T-cell (primary cell): ENCODE data around the gene NDUFB10. TPM values are rescaled to one million over a fixed set of nuclear protein-coding genes. Genes with fewer than 3 reads are reported as not detected.
A peak's percentile ranks its signal among the peaks of the same experiment; 100 is the strongest.

ENCODE experiments used
- ATAC-seq, 4 experiments: fragments of 200-7000 bp in 3 of 4; fragments of 150-1000 bp in 1 of 4; cut with Tn5 transposase; replicated peaks in 1 of 4; 1 replicate in 3 of 4; 2 replicates in 1 of 4; pipeline ENCODE4 v1.10.0; 2021; ENCODE audit warnings: moderate library complexity in 3 of 4, mild to moderate bottlenecking in 2 of 4, moderate number of reproducible peaks in 1 of 4
- CTCF ChIA-PET, 2 donors: fragments of 300-600 bp; sonication (Branson Sonifier 250); formaldehyde crosslinking; loops; one replicate each; lab custom pipeline; 2022; ENCODE audit warnings: antibody characterized with exemption in 2 of 2; lab: Charles Lee
- POLR2A ChIA-PET, 2 donors: fragments of 300-600 bp; sonication (Branson Sonifier 250); formaldehyde crosslinking; loops; one replicate each; lab custom pipeline; 2022; ENCODE audit warnings: antibody characterized with exemption in 2 of 2; lab: Charles Lee
- DNase-seq, 35 experiments: peaks; one replicate each; pipeline versions ENCODE4 v3.0.0 to v3.0.0-alpha.2; 2013 to 2023
- H3K27ac ChIP-seq: one replicate; pipeline ENCODE4 v1.5.1; 2013; ENCODE audit warnings: low read length
- H3K27me3 ChIP-seq, 2 experiments: replicated peaks in 1 of 2; 1 replicate in 1 of 2; 2 replicates in 1 of 2; pipeline versions ENCODE4 v1.6.1 to v1.7.0; 2013; ENCODE audit warnings: low read length in 1 of 2, mixed read lengths in 1 of 2; ENCODE audit not compliant: control insufficient read depth in 2 of 2, insufficient read depth in 2 of 2; ENCODE audit errors: extremely low read depth in 1 of 2
- H3K36me3 ChIP-seq, 2 donors: 1 replicate in 1 of 2; 2 replicates in 1 of 2; pipeline versions ENCODE4 v1.6.1 to v1.7.0; 2013; ENCODE audit warnings: low read length in 1 of 2; ENCODE audit not compliant: control insufficient read depth in 2 of 2, insufficient read depth in 1 of 2; ENCODE audit errors: extremely low read depth in 1 of 2
- H3K4me1 ChIP-seq, 2 experiments: 1 replicate in 1 of 2; 2 replicates in 1 of 2; pipeline versions ENCODE4 v1.6.1 to v1.7.0; 2013; ENCODE audit warnings: low read length in 2 of 2, mixed read lengths in 1 of 2; ENCODE audit not compliant: insufficient read depth in 2 of 2, control insufficient read depth in 1 of 2; ENCODE audit errors: extremely low read depth in 1 of 2
- H3K4me3 ChIP-seq, 2 donors: 1 replicate in 1 of 2; 2 replicates in 1 of 2; pipeline versions ENCODE4 v1.5.1 to v1.7.0; 2013; ENCODE audit warnings: mild to moderate bottlenecking in 2 of 2, low read length in 1 of 2, moderate library complexity in 1 of 2; ENCODE audit not compliant: control insufficient read depth in 1 of 2; ENCODE audit errors: extremely low read depth in 1 of 2
- H3K9me3 ChIP-seq: 2 replicates; pipeline ENCODE4 v1.7.0; 2013
- H3K27ac Mint-ChIP-seq, 2 donors: one replicate each; pipeline ENCODE4 v1.8.0; 2020 to 2021; ENCODE audit warnings: mild to moderate bottlenecking in 2 of 2, mixed read lengths in 2 of 2
- H3K27me3 Mint-ChIP-seq, 2 donors: one replicate each; pipeline ENCODE4 v1.8.0; 2021 to 2022; ENCODE audit warnings: mixed read lengths in 2 of 2
- H3K36me3 Mint-ChIP-seq: one replicate; pipeline ENCODE4 v1.8.0; 2021; ENCODE audit warnings: mixed read lengths
- H3K4me1 Mint-ChIP-seq, 3 donors: one replicate each; pipeline ENCODE4 v1.8.0; 2020 to 2022; ENCODE audit warnings: mixed read lengths in 3 of 3, mild to moderate bottlenecking in 1 of 3
- H3K4me3 Mint-ChIP-seq, 3 donors: one replicate each; pipeline ENCODE4 v1.8.0; 2020 to 2022; ENCODE audit warnings: mild to moderate bottlenecking in 3 of 3, mixed read lengths in 3 of 3, moderate library complexity in 3 of 3
- H3K9me3 Mint-ChIP-seq, 3 donors: one replicate each; pipeline ENCODE4 v1.8.0; 2020 to 2022; ENCODE audit warnings: mixed read lengths in 3 of 3
- WGBS: methylation state at CpG from one replicate; pipeline ENCODE4 v1.1.5; 2013; ENCODE audit warnings: missing lambda C conversion rate; ENCODE audit not compliant: insufficient coverage; 5-methylcytosine and 5-hydroxymethylcytosine counted together
- total RNA-seq, 35 experiments: library from RNA in 6 of 35; stranded (reverse) in 6 of 35; fragments of 120-200 nt in 1 of 35; gene quantifications; one replicate each; pipeline versions ENCODE4 v1.2.1 to v1.2.4 and lab custom pipeline; 2013 to 2026

Gene NDUFB10
- total RNA-seq, 5 donors from 2014 or later (not counting 1 experiment from before 2014, with no cell fraction given), result 46.3 to 96.5 (median 84.4) TPM

DNA sequence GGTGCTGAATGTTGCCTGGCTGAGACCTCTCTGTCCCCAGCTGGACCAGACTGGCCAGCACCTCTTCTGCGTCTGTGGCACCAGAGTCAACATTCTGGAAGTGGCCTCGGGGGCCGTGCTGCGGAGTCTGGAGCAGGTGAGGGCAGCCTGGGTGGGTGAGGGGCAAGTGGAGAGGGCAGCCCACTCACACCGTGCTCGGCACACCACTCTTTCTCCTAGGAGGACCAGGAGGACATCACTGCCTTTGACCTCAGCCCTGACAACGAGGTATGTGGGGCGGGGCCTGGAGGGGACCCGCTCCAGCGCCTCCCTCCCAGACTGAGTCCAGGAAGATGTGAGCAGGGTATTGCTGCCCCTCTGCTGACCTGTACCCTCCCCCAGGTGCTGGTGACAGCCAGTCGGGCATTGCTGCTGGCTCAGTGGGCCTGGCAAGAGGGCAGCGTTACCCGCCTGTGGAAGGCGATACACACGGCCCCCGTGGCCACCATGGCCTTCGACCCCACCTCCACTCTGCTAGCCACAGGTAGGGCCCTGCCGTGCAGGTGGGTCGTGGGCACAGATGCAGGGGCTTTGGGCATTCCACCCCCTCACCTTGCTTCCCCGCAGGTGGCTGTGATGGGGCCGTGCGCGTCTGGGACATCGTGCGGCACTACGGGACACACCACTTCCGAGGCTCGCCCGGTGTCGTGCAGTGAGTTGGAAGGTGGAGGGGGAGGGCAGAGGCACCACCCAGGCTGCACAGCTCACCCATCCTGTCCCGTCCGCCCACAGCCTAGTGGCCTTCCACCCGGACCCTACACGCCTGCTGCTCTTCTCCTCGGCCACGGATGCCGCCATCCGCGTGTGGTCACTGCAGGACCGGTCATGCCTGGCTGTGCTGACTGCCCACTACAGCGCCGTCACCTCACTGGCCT, 15.1 kb downstream of the NDUFB10 start:
- no peak overlapping the region for H3K27ac ChIP-seq
- peaks cover 17 to 38% of the 10 kb centered on the region in 2 donors for H3K36me3 ChIP-seq
- ATAC-seq, result no peak
- Mint-ChIP-seq H3K27me3 (peaks cover 0 to 4% of the 10 kb centered on the region in 2 donors), H3K36me3 (peaks cover 20% of the 10 kb centered on the region), H3K4me3 (peak overlapping the region; percentile 28 to 99 (median 41)), H3K9me3 (no peaks in the 10 kb centered on the region), H3K4me1 (peaks cover 18 to 23% (median 21%) of the 10 kb centered on the region in 3 donors), H3K27ac (no peak overlapping the region)
- 94% methylated on average over 27 of the region's 42 CpGs for WGBS
- peaks cover 0 to 62% of the 10 kb centered on the region in 2 experiments for H3K27me3 ChIP-seq
- ChIA-PET CTCF (no interaction called here), POLR2A (no interaction called here)
- DNase-seq, result no peak
- H3K4me1 ChIP-seq, result peaks cover 2 to 34% of the 10 kb centered on the region in 2 experiments
- no peaks in the 10 kb centered on the region for H3K9me3 ChIP-seq
- H3K4me3 ChIP-seq, result no peak overlapping the region

DNA sequence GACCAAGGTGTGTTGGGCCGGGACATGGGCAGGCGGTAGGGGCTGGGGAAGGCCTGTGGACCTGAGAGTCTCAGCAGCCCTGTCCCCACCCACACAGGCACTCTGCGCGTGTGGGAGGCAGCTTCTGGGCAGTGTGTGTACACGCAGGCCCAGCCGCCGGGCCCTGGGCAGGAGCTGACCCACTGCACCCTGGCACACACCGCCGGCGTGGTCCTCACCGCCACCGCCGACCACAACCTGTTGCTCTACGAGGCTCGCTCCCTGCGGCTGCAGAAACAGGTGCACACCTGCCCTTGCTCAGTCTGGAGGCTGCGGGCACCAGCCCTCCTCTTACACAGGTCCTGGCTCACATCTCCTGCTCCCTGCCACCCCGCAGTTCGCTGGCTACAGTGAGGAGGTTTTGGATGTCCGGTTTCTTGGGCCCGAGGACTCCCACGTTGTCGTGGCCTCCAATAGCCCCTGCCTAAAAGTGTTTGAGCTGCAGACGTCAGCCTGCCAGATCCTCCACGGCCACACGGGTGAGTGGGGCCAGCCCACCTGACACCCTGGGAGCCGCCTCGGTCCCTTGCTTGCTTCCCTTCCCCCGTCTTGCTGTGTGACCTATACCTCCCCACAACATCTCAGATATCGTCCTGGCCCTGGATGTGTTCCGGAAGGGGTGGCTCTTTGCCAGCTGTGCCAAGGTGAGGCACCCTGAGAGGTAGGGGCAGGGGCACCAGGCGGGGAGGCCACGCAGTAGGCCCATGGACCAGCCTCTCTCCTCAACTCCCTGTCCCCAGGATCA, 16.3 kb downstream of the NDUFB10 start:
- H3K4me3 ChIP-seq, result no peak overlapping the region
- H3K27ac ChIP-seq, result no peak overlapping the region
- peak overlapping the region in 1 of 3 donors; percentile 6 for H3K4me3 Mint-ChIP-seq
- H3K36me3 ChIP-seq, result peaks cover 17 to 38% of the 10 kb centered on the region in 2 donors
- POLR2A ChIA-PET, result no interaction called here
- peaks cover 0 to 74% of the 10 kb centered on the region in 2 experiments for H3K27me3 ChIP-seq
- DNase-seq, result no peak
- no peaks in the 10 kb centered on the region for H3K9me3 ChIP-seq
- H3K36me3 Mint-ChIP-seq, result peaks cover 20% of the 10 kb centered on the region
- 97% methylated on average over 18 of the region's 33 CpGs for WGBS
- peaks cover 0 to 9% of the 10 kb centered on the region in 2 donors for H3K27me3 Mint-ChIP-seq
- H3K4me1 ChIP-seq, result peaks cover 2 to 42% of the 10 kb centered on the region in 2 experiments
- peaks cover 18 to 24% (median 23%) of the 10 kb centered on the region in 3 donors for H3K4me1 Mint-ChIP-seq
- no peaks in the 10 kb centered on the region for H3K9me3 Mint-ChIP-seq
- ATAC-seq, result no peak
- H3K27ac Mint-ChIP-seq, result no peak overlapping the region
- CTCF ChIA-PET, result interaction anchor here in 1 of 2 donors (0.5 kb wide), 1 partner anchor 202 kb away, joined by 3 read pairs; no protein-coding TSS in a partner anchor

DNA sequence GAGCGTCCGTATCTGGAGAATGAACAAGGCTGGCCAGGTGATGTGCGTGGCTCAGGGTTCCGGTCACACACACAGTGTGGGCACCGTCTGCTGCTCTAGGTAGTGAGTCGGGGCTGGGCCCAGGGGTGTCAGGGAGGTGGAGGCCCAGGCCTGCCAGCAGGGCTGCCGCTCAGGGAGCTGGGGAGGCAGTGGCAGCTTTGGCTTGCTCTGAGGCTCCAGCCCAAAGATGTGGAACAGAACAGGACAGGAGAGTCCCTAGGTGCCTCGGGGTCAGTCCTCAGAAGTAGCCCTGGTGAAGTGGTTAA, 16.8 kb downstream of the NDUFB10 start:
- no peak overlapping the region for H3K4me3 ChIP-seq
- Mint-ChIP-seq H3K4me3 (peak overlapping the region in 1 of 3 donors; percentile 6), H3K9me3 (no peaks in the 10 kb centered on the region), H3K36me3 (peaks cover 20% of the 10 kb centered on the region), H3K4me1 (peaks cover 14 to 20% (median 18%) of the 10 kb centered on the region in 3 donors), H3K27ac (no peak overlapping the region), H3K27me3 (peaks cover 0 to 15% of the 10 kb centered on the region in 2 donors)
- peaks cover 2 to 37% of the 10 kb centered on the region in 2 experiments for H3K4me1 ChIP-seq
- no peak overlapping the region for H3K27ac ChIP-seq
- ChIA-PET CTCF (interaction anchor here in 1 of 2 donors (0.5 kb wide), 1 partner anchor 202 kb away, joined by 3 read pairs; no protein-coding TSS in a partner anchor), POLR2A (no interaction called here)
- H3K9me3 ChIP-seq, result no peaks in the 10 kb centered on the region
- DNase-seq (no peak), ATAC-seq (no peak)
- 100% methylated on average over 8 of the region's 8 CpGs for WGBS
- H3K27me3 ChIP-seq, result peaks cover 0 to 80% of the 10 kb centered on the region in 2 experiments
- H3K36me3 ChIP-seq, result peaks cover 17 to 38% of the 10 kb centered on the region in 2 donors

DNA sequence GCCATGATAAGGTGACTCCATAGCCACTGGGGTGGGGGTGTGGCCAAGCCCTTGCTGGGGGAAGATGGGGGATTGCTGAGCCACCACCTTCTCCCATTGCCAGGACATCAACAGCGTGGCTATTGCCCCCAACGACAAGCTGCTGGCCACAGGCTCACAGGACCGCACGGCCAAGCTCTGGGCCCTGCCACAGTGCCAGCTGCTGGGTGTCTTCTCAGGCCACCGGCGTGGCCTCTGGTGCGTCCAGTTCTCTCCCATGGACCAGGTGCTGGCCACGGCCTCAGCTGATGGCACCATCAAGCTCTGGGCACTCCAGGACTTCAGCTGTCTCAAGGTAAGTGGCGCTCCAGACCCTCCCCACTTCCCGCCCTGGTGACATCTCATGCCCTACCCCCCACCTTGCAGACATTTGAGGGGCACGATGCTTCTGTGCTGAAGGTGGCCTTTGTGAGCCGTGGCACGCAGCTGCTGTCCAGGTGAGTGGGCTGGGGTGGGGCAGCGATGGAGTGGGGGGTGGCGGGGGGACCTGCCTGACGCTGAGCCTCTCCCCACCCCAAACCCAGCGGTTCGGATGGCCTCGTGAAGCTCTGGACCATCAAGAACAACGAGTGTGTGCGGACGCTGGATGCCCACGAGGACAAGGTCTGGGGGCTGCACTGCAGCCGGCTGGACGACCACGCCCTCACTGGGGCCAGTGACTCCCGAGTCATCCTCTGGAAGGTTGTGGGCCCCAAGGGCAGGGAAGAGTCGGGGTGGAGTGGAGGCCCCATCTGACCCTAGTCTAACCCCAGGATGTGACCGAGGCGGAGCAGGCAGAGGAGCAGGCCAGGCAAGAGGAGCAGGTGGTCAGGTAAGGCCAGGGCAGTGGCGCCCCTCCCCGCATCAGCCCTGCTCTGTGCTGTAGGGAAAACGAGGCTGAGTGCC, 17.9 kb downstream of the NDUFB10 start:
- peaks cover 18% of the 10 kb centered on the region for H3K36me3 Mint-ChIP-seq
- ChIA-PET CTCF (interaction anchor here in 1 of 2 donors (0.6 kb wide), 1 partner anchor 168 kb away, joined by 4 read pairs; no protein-coding TSS in a partner anchor), POLR2A (no interaction called here)
- Histone ChIP-seq H3K27ac (no peak overlapping the region), H3K27me3 (peaks cover 0 to 90% of the 10 kb centered on the region in 2 experiments), H3K36me3 (peaks cover 17 to 38% of the 10 kb centered on the region in 2 donors), H3K4me1 (peaks cover 2 to 32% of the 10 kb centered on the region in 2 experiments), H3K9me3 (no peaks in the 10 kb centered on the region), H3K4me3 (no peak overlapping the region)
- no peak overlapping the region for H3K27ac Mint-ChIP-seq
- ATAC-seq (no peak), DNase-seq (no peak)
- H3K4me3 Mint-ChIP-seq, result no peak overlapping the region
- no peaks in the 10 kb centered on the region for H3K9me3 Mint-ChIP-seq
- peaks cover 0 to 22% of the 10 kb centered on the region in 2 donors for H3K27me3 Mint-ChIP-seq
- H3K4me1 Mint-ChIP-seq, result peaks cover 5 to 11% (median 8%) of the 10 kb centered on the region in 3 donors
- 98% methylated on average over 22 of the region's 33 CpGs for WGBS

DNA sequence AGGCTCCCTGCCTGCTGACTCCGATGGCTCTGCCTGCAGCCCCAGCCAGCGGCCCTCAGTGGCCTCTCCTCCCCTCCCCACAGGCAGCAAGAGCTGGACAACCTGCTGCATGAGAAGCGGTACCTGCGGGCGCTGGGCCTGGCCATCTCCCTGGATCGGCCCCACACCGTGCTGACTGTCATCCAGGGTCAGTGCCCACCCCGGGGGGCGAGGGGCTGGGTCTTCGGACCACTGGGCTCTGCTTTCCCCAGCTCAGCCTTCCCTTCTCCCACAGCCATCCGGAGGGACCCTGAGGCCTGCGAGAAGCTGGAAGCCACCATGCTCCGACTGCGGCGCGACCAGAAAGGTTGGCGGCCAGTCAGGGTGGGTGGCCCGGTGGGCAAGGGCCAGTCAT, 18.5 kb downstream of the NDUFB10 start:
- Mint-ChIP-seq H3K27ac (no peak overlapping the region), H3K36me3 (peaks cover 18% of the 10 kb centered on the region), H3K4me3 (no peak overlapping the region), H3K27me3 (peaks cover 0 to 29% of the 10 kb centered on the region in 2 donors), H3K4me1 (peaks cover 5 to 11% (median 8%) of the 10 kb centered on the region in 3 donors), H3K9me3 (no peaks in the 10 kb centered on the region)
- 96% methylated on average over 18 of the region's 18 CpGs for WGBS
- no peak overlapping the region for H3K27ac ChIP-seq
- H3K9me3 ChIP-seq, result no peaks in the 10 kb centered on the region
- no peak for ATAC-seq
- ChIA-PET CTCF (interaction anchor here in 1 of 2 donors (0.6 kb wide), 1 partner anchor 167 kb away, joined by 4 read pairs; no protein-coding TSS in a partner anchor), POLR2A (no interaction called here)
- H3K36me3 ChIP-seq, result peaks cover 17 to 38% of the 10 kb centered on the region in 2 donors
- H3K27me3 ChIP-seq, result peaks cover 0 to 93% of the 10 kb centered on the region in 2 experiments
- DNase-seq, result no peak
- H3K4me3 ChIP-seq, result no peak overlapping the region
- peaks cover 0 to 27% of the 10 kb centered on the region in 2 experiments for H3K4me1 ChIP-seq
